Activated CD4-positive, alpha-beta T cell treated with anti-CD3 and anti-CD28 coated beads, Interleukin-2, amount 50 U/mL, for 1 hour (primary cell): Measurements from ENCODE around the gene KIRREL3.

Experiments
- DNase-seq: peaks from one replicate; pipeline ENCODE4 v3.0.0-alpha.2; 2020

KIRREL3 gene

DNA sequence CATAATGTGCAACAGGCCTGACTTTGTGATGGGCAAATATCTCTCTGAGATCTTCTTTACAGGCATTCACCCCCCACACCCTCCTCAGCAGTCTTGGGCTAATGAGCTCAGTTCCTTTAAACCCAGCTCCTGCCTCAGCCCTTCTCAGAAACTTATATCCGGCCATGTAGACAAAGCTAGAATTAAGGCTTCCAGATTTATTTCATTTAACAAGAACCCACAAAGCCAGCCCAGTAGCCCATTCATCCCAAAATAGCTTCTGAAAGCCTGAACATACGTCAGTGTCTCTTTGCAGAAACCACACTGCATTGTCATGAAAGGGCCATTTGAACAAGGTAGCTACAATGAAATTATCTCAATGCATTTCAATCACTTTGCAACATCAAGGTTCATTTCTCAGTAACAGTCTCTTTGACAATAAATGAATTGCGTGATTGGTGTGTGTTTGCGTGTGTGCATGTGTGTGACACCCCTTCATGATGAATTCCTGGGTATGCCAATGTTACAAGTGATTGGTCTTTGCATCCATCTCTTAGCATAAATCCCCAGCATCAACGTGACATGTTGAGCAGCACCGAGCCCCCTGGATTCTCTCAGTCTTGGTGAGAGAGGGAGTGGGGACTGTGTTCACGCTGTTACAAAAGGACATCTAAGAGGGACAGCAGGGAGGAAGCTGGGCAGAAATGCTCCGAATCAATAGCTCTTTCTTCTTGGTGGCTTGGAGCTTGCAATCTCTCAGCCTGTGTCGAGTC is 299.6 kb downstream of the KIRREL3 start:
- DNase-seq = no peak

DNA sequence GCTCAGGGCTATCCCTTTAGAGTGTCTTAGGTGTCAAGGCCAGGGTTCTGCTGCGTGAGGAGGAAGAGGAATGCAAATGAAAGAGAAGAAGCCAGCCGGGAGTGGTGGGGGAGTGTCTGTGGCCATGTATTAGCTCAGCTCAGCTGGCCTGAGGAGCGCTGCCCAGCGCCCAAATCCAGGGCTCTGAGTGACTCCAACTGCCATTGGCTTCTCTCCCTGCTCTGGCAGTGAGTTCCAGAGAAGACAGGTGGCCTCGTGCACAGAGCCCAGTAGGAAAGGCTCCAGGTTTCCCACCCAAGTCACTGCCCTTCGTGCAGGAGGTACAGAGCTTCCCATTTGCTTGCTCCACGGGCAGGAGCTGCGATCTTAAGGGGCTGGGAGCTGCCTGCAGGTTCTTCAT is 302.0 kb downstream of the KIRREL3 start:
- DNase-seq = no peak

DNA sequence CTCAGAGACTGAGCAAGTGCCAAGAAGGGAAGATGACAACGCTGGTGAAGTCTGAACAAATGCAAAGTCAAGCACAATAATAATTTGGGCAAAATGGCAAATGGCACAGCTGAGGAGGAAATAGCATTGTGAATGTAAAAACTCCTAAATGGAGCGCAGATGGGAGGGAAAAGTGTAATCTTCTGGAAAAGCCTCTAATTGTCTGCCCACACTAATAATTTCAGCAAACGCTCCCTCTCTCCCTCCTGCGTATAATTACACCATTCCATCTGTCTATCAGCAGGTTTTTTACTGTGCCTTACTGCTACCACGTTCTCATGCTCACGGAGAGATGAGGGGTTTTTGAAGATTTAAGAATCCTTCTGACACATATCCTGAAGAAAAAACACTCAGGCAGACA is 302.6 kb downstream of the KIRREL3 start:
- DNase-seq = no peak

DNA sequence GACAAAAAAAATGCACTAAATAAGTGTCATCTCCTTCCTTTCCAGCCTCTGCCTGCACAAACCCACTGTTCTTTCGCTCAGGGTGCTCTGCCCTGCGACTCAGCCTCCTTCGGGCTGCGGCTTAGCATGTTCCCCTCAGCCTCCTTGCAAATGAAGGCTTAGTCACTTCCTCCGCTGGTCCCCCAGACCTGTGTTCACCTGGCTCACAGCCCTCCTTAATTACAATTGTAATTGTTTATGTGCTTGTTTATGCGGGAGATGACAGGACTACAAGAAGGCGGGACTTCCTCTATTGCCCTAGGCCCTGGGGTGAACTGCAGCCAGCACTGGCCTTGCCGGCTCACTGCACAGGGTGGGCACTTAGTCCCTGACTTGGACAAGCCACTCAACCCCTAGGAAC is 303.6 kb downstream of the KIRREL3 start:
- DNase-seq = no peak

DNA sequence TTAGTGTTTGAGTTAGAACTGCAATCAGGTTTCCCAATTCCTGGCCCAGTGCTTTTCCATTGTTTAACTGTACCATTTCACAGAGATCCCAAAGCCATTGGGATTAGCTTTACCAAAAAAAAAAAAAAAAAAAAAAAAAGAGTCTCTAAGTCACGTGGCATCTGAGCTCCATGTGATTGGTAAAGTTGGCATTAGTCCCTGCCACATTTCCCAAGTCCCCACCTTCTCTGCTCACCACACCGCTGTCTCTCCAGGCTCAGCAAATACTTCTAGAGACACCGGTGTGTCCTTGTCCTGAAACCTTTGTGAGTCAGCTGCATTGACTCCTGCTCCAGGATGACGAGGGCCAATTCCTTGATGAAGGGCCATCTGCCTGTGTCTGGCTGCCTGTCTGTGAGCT is 305.3 kb downstream of the KIRREL3 start:
- no peak for DNase-seq

DNA sequence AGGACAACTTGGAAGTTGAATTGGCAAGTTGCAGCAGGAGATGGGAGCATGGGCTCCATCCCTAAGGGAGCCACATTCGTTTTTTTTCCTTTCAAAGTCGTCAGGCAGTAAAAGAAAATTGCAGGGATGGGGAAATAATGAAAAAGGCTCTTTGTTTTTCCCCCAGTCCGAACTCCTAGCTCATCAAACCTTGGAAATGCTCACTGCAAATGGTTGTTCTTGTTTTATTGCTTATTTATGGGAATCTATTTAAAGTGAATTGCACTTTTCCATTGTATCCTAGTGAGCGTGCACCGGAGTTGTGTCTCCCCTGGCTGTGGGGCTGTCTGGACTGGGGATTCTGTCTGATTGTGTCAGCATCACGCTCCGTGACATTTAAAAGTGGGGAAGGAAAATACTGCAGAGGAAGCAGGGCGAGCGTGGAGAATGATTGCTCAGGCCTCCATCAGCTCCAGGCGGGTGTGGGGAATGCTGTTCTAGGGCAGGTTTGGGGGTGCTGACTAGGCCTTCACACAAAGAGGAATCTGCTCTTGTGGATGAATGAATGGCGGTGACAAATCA is 306.4 kb downstream of the KIRREL3 start:
- no peak for DNase-seq

DNA sequence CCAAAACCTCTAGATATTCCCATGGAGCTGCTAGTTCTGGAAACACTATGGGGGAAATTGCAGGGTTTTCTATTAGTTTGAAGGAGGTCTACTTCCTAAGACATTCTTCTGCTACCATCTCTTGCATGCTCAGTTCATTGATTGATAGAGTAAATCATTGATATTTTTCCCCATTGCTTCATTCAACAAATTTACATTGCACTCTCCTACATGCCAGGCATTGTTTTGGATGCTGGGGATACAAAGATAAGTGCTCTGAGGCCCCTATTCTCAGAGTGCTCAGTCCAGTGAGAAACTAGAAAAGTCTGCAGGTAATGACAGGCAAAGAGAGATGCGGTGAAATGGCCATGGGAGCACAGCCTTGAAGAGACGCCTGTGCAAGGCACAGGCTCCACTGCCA is 313.1 kb downstream of the KIRREL3 start:
- no peak for DNase-seq

DNA sequence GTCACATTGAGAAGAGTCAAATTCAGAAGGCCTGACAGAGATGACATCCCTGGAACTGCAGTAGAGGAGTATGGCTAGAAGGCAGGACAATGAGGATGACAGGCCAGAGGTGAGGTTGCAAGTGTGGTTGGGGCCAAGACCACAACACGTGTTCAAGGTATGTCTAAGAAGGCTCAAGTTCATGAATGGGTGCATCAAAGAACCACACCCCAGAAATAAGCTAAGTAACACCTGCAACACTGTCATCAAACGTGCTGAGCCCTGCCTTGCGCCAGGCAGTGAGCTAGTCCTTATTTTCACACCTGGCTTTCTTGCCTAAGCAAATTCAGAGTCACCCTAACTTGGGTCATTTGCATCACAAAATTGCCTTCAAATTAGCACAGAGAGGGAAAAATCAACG is 313.6 kb downstream of the KIRREL3 start:
- no peak for DNase-seq

DNA sequence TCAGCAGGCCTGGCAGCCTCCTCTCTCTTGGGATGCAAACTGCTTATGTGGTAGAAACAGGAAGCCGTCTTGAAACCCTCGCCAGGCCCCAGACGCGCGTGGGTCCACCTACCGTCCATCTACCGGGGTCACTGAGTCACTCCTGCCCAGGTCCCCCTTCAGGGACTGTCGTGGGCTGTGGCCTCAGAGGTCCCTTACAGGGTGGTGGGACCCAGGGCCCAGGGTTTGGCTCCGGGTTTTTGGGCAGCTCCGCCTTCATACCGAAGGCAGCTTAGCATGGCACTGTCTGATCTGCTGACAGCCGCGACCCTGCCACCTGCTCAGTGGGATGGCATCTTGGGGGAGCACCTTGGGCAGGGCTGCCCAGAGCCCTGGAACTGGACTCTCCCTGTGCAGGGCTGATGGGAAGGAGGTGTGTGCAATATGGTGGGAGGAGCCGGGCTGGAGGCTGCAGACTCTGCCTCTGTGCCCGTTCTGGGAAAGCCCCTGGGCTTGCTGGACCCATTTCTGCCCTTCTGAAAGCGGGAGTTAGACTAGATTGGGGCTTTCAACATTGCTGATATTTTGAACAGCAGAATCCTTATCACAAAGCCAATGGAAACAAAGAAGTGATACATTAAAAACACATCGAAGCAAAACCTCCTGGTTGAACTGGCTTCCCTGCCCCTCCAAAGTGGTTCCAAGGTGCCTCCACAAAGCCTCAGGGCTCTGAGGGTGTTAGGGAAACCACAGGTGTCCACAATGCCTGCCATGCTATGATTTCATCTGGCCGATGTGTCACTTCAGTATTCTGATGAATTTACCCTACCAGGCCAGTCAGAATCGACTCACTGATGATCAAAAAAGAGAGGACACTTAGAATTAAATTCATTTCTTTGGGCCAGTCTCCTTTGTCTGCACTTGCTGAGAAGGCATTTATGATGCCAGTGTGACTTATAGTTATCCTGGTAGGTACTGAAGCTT is 316.5 kb downstream of the KIRREL3 start:
- DNase-seq = no peak

DNA sequence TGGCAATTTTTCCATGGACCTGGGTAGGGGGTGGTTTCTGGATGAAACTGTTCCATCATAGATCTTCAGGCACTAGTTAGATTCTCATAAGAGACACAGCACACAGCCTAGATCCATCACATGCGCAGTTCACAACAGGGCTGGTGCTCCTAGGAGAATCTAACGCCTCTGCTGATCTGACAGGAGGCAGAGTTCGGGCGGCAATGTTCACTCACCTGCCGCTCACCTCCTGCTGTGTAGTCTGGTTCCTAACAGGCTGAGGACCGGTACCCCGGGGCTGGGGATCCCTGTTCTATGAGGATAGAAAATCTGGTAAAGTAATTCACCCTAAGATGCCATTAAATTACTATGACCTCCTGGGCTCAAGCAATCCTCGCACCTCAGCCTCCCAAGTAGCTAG is 318.0 kb downstream of the KIRREL3 start:
- no peak for DNase-seq

DNA sequence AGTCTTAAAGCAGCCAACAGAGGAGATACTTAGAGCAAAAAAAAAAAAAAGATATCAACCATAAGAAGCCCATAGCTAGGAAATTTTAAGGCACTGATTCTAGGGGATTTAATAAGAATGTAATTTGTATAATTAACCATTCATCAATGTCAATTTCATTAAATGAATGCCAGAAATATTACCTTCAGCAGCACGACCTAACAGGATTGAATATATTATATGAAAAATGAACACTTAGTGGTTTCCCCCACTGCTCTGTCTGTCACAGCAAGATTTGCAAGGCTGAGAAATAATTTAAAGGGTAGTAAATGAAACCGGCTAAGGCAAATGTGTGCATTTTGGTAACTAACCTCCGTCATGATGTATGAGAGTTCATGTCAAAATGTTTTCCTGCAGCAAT is 319.9 kb downstream of the KIRREL3 start:
- DNase-seq = no peak

DNA sequence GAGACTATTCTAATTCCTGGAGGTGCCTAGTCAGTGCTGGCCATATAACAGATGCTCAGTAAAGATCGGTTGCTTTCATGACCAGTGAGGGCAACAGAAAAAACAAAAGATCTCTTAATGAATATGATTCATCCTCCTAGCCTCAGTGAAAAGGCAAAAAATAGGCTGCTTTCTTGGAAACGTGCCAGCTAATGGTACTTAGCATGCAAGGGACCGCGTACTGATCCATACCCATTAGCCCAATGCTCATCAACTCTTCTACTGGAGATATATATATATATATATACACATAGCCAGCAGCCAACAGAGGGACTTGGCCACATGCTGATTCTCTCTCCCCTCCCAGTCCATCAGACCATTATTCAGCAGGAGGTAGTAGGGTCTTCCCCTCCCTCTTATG is 320.4 kb downstream of the KIRREL3 start:
- DNase-seq = no peak

DNA sequence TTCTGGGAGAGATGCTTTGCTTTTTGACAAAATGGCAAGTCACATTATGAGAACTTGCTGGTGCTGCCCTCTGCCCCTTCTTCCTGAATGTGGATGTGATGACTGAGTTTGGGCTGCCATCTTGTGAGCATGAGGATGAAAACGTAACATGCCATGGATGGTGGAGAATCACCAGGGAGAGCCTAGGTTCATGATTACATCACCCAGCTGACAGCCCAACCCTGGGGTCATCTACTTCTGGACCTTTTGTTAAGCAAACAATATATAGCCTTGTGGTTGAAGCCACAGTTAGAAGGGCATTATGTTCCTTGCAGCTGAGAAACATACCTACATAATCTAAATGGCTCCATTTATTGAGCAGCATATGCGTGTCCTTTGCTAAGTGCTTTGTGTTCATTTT is 321.5 kb downstream of the KIRREL3 start:
- DNase-seq = no peak

DNA sequence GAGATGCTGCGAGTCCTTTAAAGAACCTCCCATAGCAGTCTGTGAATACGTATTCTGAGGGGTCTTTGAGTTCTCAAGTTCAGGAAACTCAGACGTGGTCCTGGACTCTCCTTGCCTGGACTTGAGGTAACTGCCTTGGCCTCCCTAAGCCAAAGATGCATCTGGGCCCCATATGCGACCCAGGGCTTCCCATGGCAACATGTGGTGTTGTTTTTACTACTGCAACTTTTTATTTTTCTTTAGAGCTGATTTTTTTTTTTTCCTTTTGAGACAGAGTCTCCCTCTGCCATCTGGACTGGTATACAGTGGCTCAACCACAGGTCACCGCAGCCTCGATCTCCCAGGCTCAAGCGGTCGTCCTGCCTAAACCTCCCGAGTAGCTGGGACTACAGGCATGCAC is 324.0 kb downstream of the KIRREL3 start:
- no peak for DNase-seq

DNA sequence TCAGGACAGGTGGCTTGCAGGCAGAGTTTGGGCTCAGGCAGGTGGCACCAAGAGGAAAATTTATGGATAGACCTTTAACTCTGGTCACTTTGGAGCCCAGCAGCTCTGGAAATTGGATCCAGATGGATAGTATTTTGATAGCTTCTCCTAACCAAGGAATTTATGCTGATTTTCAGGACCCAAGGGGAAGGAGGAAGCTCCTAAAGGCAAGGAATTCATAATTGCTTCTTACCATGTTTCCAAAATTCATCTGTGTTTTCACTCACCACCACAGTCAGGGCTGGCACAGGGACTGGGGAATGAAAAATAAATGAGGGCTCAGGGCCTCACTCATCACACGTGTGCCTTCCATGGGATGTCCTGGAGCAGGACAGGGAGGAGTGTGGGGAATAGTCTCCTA is 327.3 kb downstream of the KIRREL3 start:
- no peak for DNase-seq

DNA sequence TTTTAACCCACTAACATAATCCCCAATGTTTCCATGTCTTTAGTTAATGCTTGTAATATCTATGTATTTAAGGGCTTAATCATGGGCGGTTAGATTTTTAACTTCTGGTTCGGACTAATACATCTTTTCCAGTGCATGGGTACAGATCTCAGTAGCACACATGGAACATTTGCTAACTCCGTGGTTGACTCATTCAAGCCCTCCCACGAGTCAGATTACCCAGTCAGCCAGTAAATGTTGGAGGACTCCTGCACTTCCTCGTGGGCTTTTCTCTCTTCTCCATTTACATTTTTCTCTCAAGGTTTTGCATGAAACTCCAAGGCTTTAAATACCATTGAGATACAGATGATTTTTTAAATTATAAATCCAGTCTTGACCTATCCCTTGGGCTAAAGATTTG is 331.2 kb downstream of the KIRREL3 start:
- no peak for DNase-seq

DNA sequence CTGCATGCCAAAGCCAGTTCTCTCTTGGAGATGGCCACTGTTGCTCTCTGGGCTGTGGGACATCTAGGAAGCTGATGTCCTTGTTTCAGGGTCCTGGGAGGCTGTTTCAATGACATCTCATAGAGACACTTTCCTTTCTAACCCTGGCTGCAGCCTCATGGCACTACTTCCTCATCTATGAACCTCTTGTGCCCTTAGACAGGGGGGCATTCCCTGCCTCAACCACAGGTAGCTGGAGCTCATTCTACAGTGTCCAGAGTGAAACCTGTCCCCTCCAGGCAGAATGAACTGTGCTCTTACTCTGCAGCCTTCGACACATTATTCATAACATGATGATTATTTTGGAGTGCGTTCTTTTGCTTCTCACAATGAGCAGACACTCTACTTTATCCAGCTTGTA is 335.9 kb downstream of the KIRREL3 start:
- DNase-seq = no peak

DNA sequence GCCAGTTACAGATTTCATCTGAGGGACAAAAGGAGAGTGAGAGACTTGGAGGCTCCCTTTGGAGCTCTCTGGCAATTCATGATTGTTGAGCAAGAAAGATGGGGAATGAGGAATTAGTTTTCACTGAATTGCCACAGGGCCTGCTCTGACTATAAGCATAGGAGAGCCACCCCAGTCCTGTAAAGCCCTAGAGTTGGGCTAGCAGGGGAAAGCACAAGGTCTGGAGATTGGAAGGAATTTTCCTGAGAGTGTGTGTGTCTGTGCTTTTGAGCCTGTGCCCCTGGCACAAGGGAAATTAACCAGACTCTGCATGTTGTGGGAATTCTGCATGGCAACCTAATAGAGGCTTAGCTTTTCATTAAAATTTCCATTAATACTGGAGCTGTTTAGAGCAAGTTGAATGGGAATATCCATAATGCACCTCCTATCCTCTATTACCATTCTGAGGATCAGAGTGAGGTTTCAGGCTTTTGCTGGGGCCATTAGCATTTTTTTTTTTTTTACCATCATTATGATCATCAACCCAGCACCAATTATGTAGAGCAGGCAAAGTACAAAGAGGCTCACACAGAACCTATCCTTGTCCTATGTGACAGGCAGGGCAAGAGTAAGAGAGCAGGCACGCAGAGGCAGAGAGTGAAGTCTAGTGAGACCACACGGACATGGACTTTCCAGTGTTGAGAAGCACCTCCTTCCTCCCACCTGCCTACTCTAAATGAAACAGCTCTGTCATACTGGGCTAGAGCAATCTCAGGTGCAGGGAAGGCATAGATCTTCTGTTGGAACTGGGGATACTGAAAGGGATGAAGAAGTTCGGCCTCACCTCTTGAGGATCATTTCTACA is 336.6 kb downstream of the KIRREL3 start:
- no peak for DNase-seq

DNA sequence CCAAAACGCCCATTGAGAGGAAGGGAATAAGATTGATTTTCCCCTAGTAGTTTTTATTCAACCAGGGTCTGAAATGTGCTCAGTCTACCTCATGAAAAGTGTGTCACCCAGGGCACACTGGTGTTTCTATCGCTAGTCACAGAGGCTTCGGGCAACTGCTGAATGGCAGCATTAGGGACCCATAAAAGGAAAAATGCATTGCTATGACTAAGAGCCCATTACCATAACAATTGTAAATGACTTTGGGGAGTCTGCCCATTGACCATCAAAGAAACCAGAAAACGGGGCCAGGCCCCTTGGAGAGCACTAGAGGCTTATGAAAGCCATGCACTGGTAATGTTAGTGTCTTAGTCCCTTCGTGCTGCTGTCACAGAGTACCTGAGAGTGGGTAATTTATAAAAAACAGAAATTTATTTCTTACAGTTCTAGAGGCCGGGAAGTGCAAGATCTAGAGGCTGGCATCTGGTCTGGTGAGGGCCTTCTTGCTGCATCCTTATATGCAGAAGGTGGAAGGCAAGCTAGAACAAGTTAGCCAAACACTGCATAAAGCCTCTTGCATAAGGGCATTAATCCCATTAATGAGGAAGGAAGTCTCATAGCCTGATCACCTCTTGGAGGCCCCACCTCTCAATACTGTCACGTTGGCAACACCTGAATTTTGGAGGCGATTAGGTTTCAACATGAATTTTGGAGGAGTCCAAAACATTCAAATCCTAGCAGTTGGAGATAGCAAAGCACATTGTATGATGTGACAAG is 338.4 kb downstream of the KIRREL3 start:
- no peak for DNase-seq

DNA sequence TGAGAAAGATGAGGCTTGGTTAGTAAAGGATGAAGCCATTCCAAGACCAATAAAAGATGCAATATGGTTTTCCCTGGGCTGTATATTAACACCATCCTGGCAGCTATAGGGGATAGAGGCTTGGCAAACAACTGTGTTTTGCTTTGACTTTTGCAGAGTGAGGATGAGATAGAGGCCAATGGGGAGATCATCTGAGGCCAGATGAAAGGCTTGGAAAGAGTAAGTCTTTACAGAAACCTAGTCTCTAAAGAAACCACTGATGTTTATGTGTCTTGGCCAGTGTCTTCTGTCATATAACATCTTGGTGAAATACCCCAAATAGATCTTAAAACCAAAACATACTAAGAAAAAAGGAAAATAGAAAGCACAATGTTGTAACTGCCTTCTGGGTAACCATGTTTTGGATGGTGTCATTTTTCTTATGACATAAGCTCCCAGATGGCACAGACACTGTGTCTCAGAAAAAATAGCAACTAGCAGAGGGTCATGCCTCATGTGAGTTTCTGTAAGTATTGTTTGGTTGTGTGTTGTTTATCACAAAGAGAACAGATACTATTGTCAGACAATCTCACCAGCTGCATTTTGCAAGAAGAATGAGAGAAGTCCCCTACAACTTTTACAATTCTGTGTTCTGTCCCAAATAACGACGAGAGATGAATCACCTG is 339.7 kb downstream of the KIRREL3 start:
- no peak for DNase-seq

DNA sequence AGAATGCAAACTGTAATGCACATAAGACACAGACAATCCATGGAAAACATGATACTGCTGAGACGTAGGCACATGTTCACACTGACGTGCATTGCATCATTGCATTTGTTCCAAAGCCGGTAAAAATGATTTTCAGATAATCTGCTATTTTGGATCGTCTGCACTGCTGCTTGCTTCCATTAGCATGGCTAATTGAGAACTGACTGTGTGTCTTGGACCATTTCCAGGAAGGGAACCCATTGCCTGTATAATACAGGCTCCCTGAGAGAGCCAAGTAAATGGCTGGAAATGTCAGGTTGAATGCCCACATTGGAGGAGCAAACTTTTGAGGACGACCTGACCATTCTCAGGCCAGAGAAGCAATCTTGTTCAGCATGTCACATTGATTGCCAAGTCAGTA is 340.2 kb downstream of the KIRREL3 start:
- no peak for DNase-seq
